HG03439 (cell line): ENCODE data around the gene WIPF1.
"Not testable (repeated sequence)": the region's sequence is repeated elsewhere in the genome, so short reads cannot be mapped to it uniquely, and the experiment has no call there.

Experiments
- ATAC-seq: cut with Tn5 transposase; IDR thresholded peaks from one replicate; pipeline ENCODE4 v1.9.1; 2021; ENCODE audit warnings: mild to moderate bottlenecking, moderate library complexity; ENCODE audit not compliant: unreplicated experiment

WIPF1 gene

GRCh38 chr2:174575124-174575776 is 22.4 kb downstream of the WIPF1 start:
- ATAC-seq: no peak

GRCh38 chr2:174574657-174575056 is 22.9 kb downstream of the WIPF1 start:
- ATAC-seq: no peak

- no peak for ATAC-seq
These were observed 24.0 kb downstream of the WIPF1 start for GRCh38 chr2:174573621-174574081.

- ATAC-seq: no peak
These were observed 25.0 kb downstream of the WIPF1 start for GRCh38 chr2:174572556-174572955.

- no peak for ATAC-seq
These were observed 25.8 kb downstream of the WIPF1 start for GRCh38 chr2:174571669-174572323.

GRCh38 chr2:174570318-174570958 is 27.2 kb downstream of the WIPF1 start:
- no peak for ATAC-seq

- no peak for ATAC-seq
These were observed 27.9 kb downstream of the WIPF1 start for GRCh38 chr2:174569678-174570077.

- no peak for ATAC-seq
These were observed 29.2 kb downstream of the WIPF1 start for GRCh38 chr2:174568425-174568824.

GRCh38 chr2:174566871-174567270 is 30.7 kb downstream of the WIPF1 start:
- no peak for ATAC-seq

- ATAC-seq: no peak
These were observed 33.9 kb downstream of the WIPF1 start for GRCh38 chr2:174563530-174564282.

- no peak for ATAC-seq
These were observed 35.6 kb downstream of the WIPF1 start for GRCh38 chr2:174561972-174562370.

GRCh38 chr2:174561283-174561971 is 36.2 kb downstream of the WIPF1 start:
- ATAC-seq: no peak

- ATAC-seq: no peak
These were observed 36.9 kb downstream of the WIPF1 start for GRCh38 chr2:174560737-174561136.

- ATAC-seq: no peak
These were observed 41.6 kb downstream of the WIPF1 start for GRCh38 chr2:174555998-174556397.

- ATAC-seq: no peak
These were observed 43.0 kb downstream of the WIPF1 start for GRCh38 chr2:174554529-174555150.

GRCh38 chr2:174553811-174554493 is 43.7 kb downstream of the WIPF1 start:
- ATAC-seq: no peak

GRCh38 chr2:174552880-174553279 is 44.7 kb downstream of the WIPF1 start:
- no peak for ATAC-seq

GRCh38 chr2:174551697-174552096 is 45.9 kb downstream of the WIPF1 start:
- ATAC-seq: no peak

- ATAC-seq: not testable (repeated sequence)
These were observed 49.0 kb downstream of the WIPF1 start for GRCh38 chr2:174548646-174549045.

- not testable (repeated sequence) for ATAC-seq
These were observed 49.6 kb downstream of the WIPF1 start for GRCh38 chr2:174548021-174548420.
